Measurements from ENCODE around the gene APOA5.

GRCh38 chr11:116830184-116830912 lies 38.7 kb upstream of the APOA5 start:
- TF ChIP-seq ATF6 (CRISPR knock-in tag; conservative IDR thresholded peaks at IDR 0.05) (no peak), FOXA1 (IDR thresholded peaks at IDR 0.05) (no peak), FOXA1 (CRISPR knock-in tag; IDR thresholded peaks at IDR 0.05) (no peak), ZBTB33 (CRISPR knock-in tag; IDR thresholded peaks at IDR 0.05) (peak; percentile 42; the same call in 1 of the 2 replicates), ZNF512 (CRISPR knock-in tag; IDR thresholded peaks at IDR 0.05) (no peak), RXRB (CRISPR knock-in tag; IDR thresholded peaks at IDR 0.05; ENCODE audit: borderline replicate concordance) (no peak), FOSL1 (CRISPR knock-in tag; IDR thresholded peaks at IDR 0.05; ENCODE audit: borderline replicate concordance) (no peak), CTCF (CRISPR knock-in tag; IDR thresholded peaks at IDR 0.05) (no peak), SIN3B (IDR thresholded peaks at IDR 0.05; ENCODE audit: low read length) (no peak), CREM (IDR thresholded peaks at IDR 0.05) (no peak), CREM (CRISPR knock-in tag; IDR thresholded peaks at IDR 0.05) (no peak), E2F5 (CRISPR knock-in tag; conservative IDR thresholded peaks at IDR 0.05) (no peak), BHLHE40 (IDR thresholded peaks at IDR 0.05; ENCODE audit: low read length) (no peak), ATF5 (CRISPR knock-in tag; IDR thresholded peaks at IDR 0.05; ENCODE audit: low read depth) (no peak), RFX5 (IDR thresholded peaks at IDR 0.05; ENCODE audit: low read depth, low read length) (no peak), ZMAT3 (CRISPR knock-in tag; conservative IDR thresholded peaks at IDR 0.05) (no peak)

All from HepG2 (cell line).